ENCODE data around the gene NPPA. TPM values are rescaled to one million over a fixed set of nuclear protein-coding genes. Genes with fewer than 3 reads are reported as not detected.

The NPPA gene
- total RNA-seq, 1 experiment from 2014 or later: not detected

- Histone ChIP-seq H3K9ac (ENCODE audit: extremely low read depth, insufficient read length, low read length) (no peak overlapping the region), H3K23me2 (ENCODE audit: insufficient read length, low read depth, low read length, poor library complexity, severe bottlenecking) (no peaks in the 10 kb centered on the region), H2AK5ac (ENCODE audit: insufficient read length, low read length) (no peak overlapping the region), H3K27ac (ENCODE audit: insufficient read length, low read depth, low read length) (no peak overlapping the region), H2BK120ac (ENCODE audit: low read depth, low read length, poor library complexity, severe bottlenecking) (no peak overlapping the region), H3K14ac (ENCODE audit: insufficient read depth, low read length) (no peak overlapping the region), H3K4me2 (ENCODE audit: insufficient read depth, insufficient read length, low read length) (no peak overlapping the region), H2BK5ac (ENCODE audit: insufficient read length, low read length) (no peak overlapping the region), H2BK15ac (ENCODE audit: low read depth, low read length) (no peak overlapping the region), H4K5ac (ENCODE audit: insufficient read length, low read depth, low read length) (no peak overlapping the region), H3K79me2 (ENCODE audit: insufficient read depth, low read length) (no peaks in the 10 kb centered on the region), H4K91ac (ENCODE audit: insufficient read length, low read depth, low read length) (no peak overlapping the region), H3K23ac (ENCODE audit: insufficient read length, low read depth, low read length) (no peak overlapping the region), H3K56ac (ENCODE audit: insufficient read length, low read depth, low read length) (no peak overlapping the region), H3K79me1 (ENCODE audit: insufficient read depth, low read depth, low read length, poor library complexity, severe bottlenecking) (no peaks in the 10 kb centered on the region), H4K8ac (replicated peaks; ENCODE audit: insufficient read length, low read depth, low read length) (no peak overlapping the region), H2BK20ac (ENCODE audit: low read depth, low read length, poor library complexity, severe bottlenecking) (no peak overlapping the region), H3T11ph (ENCODE audit: low read length) (no peak overlapping the region), H3K9me3 (ENCODE audit: control insufficient read depth, low read depth, low read length) (no peaks in the 10 kb centered on the region), H3K18ac (ENCODE audit: insufficient read length, low read depth, low read length) (no peak overlapping the region), H3K4me1 (ENCODE audit: insufficient read depth, low read length) (no peaks in the 10 kb centered on the region), H2AFZ (ENCODE audit: low read length) (no peak overlapping the region), H3K4ac (ENCODE audit: low read depth, low read length) (no peak overlapping the region), H3K27me3 (ENCODE audit: insufficient read depth, low read length) (no peaks in the 10 kb centered on the region), H2BK12ac (ENCODE audit: insufficient read length, low read depth, low read length) (no peak overlapping the region), H4K20me1 (ENCODE audit: control insufficient read depth, insufficient read depth, insufficient read length) (no peaks in the 10 kb centered on the region)
- Mint-ChIP-seq H3K4me3 (no peak overlapping the region), H3K36me3 (ENCODE audit: insufficient read depth in 1 of 3, low read depth in 3 of 3) (peaks cover 22 to 48% (median 41%) of the 10 kb centered on the region in 3 experiments; a peak in 6 of 7 replicates), H3K27me3 (ENCODE audit: low read depth) (no peaks in the 10 kb centered on the region), H3K9me3 (no peaks in the 10 kb centered on the region), H3K27ac (no peak overlapping the region), H3K4me1 (peaks cover 7 to 10% of the 10 kb centered on the region in 2 experiments)
- TF ChIP-seq CTCF (conservative IDR thresholded peaks at IDR 0.05): no peak
- WGBS (ENCODE audit: extremely low coverage, insufficient read length, low lambda C conversion rate): no CpG with 5 or more reads among the region's 6 CpGs
- DNase-seq: no peak
Observed at GRCh38 chr1:11797525-11798216, 49.9 kb downstream of the NPPA start.

Measured in H9 (cell line).